Hematopoietic multipotent progenitor cell treated with erythropoietin and hydrocortisone succinate and interleukin-3 and kit ligand, for 15 days (in vitro differentiated cells): Measurements from ENCODE around the gene PRKAR2B.
"Not testable (repeated sequence)": the region's sequence is repeated elsewhere in the genome, so short reads cannot be mapped to it uniquely, and the experiment has no call there.

Experiments used
- DNase-seq: peaks from one replicate; pipeline ENCODE4 v3.0.0-alpha.2; 2015; ENCODE audit warnings: low spot score

PRKAR2B gene

DNA sequence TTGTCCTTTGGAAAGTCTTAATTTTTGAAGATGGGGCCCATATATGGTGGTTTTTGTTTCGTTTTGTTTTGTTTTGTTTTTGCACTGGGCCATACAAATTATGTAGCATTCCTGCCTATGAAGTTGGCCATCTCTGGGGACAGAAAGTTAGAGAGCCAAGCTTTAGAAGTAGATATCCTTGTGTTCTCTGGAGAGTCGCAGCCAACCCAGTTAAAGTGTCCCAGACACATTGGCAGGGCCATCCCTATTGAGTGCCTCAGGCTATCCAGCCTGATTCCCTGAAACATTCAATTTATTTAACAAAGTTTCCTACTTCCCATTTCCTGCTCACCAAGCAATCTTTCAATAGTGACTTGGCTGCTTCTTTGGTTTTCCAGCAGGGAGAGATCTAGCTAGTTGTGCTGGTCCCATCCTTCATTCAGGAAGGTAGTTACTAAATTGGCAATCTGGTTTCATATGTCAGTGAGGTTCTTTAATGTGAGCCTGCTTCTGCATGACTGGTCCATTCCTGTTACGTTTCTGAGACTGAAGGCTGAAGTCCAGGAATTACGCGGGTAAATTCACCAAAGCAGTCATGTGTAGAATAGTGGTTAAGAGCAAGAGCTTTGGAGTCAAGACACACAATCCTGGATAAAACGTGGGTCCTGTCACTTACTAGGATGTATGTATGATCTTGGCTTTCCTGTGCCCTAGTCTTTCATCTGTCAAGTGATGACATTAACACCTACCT is 75.0 kb downstream of the PRKAR2B start:
- DNase-seq, result no peak

DNA sequence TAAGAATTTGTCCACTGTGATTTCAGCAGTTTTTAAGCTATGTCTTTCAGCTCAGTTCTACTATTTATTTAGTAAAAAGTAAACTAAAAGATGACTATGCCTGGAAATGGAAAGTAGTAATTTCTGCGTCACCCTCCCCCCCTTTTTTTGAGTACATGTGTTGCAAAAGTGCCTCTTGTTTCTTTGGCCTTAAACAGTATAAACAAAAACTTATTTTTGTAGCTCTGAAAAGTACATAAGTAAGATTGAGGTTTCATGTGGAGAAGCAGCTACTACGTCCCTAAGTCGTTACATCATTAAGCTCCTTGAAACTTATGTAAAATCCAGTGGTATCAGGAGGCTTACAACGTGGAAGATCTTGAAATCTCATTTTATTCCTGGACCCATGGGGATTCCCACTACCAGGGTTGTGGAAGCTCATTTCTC is 78.0 kb downstream of the PRKAR2B start:
- no peak for DNase-seq

DNA sequence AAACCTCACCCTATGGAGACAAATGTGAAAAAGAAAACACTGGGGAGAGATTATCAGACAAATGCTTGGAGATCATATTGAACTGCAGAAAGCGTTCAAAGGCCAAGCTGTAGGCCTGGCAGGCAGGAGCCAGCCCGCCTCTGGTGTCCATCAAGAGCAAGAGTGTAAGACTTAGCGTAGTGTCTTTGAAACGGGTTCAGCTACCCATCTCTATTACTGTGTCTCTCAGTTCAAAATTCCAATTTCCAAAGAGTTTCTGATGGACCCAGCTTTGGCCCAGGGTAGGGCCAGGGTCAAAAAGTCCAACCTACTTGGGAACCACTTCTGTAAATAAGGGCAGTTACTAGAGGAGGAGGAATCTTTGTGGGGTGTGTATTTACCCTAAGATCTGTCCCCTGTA is 78.9 kb downstream of the PRKAR2B start:
- no peak for DNase-seq

DNA sequence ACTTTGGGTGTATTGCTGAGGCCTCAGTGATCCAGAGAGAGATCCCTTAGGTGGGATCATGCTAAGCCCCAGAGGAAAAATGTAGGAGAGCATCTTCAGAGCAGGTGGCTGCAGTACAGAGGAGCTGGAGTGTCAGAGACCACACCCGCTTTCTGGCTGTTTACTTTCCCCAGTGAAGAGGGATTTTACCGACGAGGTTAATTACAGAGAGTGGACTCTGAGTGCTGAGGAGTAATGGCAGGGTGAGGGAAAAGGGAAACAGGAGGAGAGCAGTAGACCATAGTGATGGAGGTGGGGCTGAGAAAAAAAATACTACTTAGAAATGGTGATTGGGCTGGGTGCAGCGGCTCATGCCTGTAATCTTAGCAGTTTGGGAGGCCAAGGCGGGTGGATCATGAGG is 81.0 kb downstream of the PRKAR2B start:
- no peak for DNase-seq

DNA sequence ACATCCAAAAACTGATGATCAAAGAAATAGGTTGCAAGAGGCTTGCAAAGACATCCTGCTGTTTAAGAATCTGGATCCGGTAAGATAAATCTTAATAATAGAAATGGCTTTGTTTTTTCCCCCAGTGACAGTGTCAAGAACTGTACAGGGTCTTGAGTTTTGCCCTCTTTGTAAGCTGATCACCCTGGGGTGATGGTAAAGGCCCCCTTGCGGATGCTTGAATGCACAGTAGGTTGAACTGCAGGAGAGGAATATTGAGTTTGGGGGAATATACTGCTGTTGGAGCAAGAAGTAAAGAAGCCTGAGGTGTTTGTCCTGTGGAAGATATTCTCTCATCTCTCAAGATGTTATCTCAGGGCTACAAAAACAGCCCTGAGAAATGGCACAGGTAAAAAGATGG is 83.7 kb downstream of the PRKAR2B start:
- DNase-seq, result no peak

DNA sequence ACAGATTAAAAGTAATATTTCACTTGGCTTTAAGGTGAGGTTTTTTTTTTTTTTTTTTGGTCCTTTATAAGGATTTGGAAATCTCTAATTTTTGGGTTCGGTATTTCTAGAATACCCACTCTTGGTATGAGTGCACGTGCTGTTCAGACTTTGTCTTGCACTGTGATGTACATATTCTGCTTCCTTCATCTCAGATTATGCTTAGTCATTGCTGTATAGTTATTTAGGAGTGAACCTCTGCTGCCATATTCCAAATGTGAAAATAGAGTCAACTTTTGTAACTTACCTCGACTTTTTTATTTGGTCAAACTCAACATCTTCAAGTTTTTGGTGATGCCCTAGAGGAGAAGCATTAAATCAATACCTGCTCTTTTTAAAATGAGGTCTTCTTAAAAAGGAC is 84.2 kb downstream of the PRKAR2B start:
- no peak for DNase-seq

DNA sequence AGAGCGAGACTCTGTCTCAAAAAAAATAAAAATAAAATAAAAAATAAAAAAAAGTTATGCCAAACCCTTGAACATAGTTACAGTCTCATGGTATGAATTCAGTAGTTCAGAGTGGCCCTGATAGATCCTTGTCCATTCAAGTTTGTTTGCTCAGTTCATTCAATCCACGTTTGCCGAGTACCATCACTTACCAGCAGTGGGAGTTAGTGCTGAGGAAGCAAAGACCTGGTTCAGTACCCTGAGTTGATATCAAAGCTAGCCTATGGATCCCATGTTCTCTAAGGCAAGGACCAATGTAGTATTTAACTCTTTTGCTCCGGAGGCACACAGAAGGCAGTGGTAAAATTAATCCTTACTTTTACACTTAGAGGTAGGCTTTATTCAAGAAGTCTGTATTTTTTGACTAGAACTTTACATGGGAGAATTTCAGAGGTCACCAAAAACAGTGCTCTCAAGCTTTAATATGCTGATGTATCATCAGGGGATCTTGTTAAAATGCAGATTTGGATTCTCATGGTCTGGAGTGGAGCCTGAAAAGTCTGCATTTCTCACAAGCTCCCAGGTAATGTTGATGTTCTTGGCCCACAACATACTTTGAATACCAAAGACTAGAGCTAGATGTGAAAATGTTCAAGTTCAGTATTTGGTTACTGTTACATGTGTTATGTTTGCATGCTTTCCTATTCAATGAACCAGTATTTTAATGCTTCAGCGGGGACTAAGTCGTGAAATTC is 86.1 kb downstream of the PRKAR2B start:
- no peak for DNase-seq

DNA sequence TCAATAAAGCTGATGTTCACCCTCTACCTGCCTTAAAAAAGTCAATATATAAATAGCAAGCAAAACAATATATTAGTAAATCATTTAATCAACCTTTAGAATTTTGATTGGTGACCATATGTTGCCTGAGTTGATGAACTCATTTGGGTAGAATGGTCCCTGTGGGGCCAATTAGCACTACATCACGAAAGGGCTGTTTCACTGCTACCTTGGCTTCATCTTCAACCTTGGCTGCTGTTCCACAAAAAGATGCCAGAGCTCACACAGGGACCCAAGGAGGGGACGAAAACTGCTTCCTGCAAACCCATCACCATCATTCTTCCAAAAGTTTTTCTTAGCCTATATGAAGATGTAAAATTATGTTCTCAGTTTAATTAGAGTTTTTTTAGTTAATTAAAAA is 88.9 kb downstream of the PRKAR2B start:
- no peak for DNase-seq

DNA sequence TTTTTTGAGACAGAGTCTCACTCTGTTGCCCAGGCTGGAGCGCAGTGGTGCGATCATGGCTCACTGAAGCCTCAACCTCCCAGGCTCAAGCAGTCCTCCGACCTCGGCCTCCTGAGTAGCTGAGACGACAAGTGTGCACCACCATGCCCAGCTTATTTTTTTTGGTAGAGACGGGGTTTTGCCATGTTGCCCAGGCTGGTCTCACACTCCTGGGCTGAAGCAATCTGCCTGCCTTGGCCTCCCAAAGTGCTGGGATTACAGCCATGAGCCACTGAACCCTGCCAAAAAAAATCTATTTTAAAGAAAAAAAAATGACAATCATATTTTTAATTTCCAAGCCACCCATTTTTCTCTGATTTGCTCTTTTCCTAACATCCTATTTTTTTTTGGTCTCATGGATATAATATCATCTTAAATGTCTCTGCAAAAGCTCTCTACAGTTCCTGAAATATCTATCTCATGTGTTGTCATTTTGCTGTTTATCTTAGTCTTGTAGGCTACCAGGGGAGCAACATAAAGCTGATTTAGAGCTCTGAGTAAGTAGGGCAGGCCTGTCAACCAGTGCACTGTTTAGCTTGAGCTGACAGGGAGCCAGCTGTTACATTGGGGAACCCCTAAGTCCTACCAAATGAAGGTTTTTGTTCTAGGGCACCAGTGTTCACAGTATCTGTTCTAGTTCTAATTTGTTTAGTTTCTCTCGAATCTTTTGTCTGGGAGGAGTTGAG is 94.4 kb downstream of the PRKAR2B start:
- no peak for DNase-seq

DNA sequence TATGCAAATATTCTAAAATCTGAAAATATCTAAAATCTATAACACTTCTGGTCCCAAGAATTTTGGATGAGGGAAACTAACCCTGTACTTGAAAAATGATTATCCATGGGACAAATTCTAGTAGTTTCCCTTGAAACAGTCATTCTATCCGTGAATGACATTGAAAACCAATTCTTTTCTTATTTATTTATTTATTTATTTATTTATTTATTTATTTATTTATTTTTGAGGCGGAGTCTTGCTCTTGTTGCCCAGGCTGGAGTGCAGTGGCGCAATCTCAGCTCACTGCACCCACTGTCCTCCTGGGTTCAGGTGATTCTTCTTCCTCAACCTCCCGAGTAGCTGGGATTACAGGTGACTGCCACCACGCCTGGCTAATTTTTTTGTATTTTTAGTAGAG is 99.4 kb downstream of the PRKAR2B start:
- not testable (repeated sequence) for DNase-seq

DNA sequence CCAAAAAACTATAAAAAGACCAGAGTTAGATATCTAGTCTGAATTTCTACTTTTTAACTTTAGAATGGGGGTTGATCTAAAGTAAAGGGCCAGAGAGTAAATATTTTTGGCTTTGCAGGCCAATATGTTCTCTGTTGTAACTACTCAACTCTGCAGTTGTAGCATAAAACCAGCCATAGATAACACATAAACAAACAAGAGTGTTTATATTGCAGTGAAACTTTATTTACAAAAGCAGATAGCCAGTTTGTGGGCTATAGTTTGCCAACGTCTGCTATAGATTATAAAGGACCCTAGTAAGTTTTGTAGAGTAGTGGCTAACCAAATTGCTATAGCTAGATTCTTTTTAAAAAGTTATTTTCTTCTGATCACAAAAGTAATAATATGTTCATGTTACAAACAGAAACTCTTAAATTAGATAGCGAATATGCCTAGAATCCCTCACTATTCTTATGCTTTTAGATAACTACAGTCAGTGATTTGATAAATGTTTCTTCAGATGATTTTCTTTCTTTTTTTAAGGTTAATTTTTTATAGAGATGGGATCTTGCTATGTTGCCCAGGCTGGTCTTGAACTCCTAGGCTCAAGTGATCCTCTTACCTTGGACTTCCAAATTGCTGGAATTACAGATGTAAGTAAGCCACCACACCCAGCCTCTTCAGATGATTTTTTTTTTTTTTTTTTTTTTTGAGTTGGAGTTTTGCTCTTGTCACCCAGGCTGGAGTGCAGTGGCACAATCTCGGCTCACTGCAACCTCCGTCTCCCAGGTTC is 100.7 kb downstream of the PRKAR2B start:
- no peak for DNase-seq

DNA sequence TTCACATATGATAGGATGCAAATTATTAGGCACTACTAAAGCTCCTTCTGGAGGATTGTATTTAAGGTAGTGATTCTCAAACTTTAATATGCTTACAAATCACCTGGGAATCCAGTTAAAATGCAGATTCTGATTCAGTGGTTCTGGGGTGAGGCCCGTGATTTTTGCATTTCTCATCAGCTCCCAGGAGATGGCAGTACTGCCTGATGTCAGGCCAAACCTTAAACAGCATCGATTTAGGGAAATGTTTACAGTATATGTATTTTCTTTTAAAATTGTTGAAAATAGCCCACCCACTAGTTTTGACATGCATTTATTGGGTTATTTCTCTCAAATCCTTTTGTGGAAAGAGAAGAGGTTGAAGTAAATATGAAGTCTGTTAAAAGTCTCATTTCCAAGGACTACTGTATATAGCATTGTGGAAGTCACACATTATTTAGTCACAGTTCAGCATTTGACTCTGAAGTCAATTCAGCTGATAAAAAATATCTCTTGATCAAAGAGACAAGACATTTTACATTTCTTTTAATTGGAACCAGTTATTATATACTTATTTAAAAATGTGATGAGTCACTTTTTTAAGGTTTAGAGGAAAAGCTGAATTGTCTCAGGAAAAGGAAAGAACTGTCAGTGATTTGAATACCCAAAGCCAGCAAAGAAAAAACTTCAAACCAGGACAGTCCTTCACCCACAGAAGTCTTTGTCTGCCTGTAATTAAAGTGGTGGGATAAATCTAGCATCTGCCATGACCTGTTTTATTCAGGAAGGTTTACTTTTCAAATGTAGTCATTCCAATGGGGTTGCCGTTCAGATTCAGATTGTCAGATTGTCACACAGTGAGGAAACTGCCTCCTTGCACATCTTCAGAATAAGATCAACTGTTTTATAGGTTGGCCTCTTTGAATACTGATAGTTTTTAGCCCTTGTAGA is 103.2 kb downstream of the PRKAR2B start:
- DNase-seq, result peak; percentile 65

DNA sequence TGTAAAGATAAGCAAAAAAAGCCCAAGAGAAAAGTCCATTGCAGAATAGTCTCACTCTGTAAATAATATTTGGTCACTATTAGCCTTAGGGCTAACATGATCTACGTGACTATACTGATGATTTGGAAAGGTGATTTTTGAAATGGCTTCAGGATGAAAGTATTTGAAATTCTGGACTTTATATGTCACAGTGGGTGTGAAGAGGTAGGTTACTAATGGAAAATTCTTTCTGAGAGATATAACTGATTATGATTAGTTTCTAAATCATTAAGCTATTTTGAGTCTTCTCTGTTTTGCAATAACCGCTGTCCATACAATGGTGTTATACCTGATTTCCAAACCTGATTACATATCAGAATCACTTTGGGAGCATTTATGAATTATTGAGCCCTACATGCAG is 104.2 kb downstream of the PRKAR2B start:
- DNase-seq, result no peak

DNA sequence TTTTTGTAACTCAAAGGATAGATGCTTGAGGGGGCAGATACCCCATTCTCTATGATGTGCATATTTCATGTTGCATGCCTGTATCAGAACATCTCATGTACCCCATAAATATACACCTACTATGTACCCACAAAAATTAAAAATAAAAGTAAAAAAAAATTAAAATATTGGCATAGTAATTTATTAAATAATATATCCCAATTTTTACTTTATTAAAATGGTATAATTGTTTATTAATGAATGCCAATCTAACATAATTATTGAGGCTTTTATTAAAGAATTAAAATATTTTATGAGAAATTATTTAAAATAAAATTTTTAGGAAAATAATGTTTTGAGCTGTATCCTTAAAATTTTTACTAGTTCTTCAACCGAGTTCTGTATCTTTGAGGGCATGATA is 105.4 kb downstream of the PRKAR2B start:
- DNase-seq, result no peak

DNA sequence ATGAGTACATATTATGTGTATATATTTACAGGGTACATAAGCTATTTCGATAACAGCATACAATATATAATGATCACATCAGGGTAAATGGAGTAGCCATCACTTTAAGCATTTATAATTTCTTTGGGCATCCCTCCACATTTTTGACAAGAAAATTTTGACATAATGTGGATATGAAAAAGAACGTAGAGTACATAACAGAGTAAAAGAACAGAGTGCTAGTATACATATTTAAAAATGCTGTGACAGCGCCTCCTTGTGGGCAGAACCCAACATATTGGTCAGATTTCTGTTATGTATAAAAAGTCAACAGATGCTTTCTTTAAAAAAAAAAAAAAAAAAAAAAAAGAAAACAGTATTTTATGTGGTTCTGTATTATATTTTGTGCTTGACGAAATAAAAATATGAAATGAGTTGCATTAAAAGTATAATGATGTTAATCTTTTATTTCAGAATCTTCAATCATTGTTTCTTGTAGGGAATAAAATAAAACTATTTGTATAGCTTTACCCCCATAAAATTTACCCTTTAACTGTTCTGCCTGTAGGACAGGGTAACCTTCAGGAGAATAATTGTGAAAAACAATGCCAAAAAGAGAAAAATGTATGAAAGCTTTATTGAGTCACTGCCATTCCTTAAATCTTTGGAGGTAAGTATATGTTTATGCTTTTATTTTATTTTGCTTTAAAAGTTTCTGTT is 106.0 kb downstream of the PRKAR2B start:
- DNase-seq, result peak; percentile 89

DNA sequence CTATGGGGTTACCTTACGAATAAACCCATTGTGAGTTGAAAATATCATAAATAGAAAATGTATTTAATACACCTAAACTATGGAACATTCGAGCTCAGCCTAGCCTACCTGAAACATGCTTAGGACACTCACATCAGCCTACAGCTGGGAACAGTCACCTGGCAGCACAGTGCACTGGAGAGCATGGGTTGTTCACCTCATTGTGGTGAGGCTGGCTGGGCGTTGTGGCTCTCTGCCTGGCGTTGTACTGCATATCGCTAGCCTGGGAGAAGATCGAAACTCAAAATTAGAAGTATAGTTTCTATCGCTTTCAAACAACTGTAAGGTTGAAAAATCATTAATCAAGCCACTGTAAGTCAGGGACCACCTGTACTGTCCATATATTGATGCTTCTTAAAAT is 107.0 kb downstream of the PRKAR2B start:
- DNase-seq, result no peak

DNA sequence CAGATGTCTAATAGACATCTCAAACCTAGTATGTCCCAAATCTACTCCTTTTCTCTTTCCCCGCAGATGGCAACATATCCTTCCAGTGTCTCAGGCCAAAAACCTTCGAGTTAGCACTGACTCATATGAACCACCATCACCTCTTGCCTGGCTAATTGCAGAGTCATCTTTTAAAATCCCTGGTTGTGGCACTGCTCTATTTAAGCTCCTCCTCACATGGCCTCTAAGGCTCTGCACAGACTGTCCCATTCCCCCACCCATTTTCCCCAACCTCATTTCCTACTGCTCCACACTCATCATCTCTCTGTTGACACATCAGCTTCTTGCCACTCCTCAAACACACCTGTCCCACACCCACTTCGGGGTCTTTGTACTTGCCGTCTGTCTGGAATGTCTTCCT is 107.5 kb downstream of the PRKAR2B start:
- DNase-seq, result no peak

DNA sequence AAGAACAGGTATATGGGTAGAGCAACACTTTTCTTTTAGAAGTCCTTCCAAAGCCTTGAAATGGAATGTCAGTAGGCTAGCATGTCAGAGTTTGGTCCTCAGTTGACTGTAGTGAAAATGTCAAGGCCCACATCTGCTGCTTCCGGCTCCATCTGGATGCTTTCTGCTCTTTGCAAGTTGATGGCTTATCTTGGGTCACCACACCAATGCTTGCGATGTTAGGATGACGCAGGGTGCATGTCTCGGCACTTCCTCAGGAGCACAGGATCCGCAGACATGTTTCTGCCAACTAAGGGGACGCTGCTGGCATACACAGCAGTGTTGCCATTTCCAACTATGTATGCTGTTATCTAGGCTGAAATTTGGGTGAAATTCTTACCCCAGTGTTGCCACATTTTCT is 110.3 kb downstream of the PRKAR2B start:
- DNase-seq, result no peak

DNA sequence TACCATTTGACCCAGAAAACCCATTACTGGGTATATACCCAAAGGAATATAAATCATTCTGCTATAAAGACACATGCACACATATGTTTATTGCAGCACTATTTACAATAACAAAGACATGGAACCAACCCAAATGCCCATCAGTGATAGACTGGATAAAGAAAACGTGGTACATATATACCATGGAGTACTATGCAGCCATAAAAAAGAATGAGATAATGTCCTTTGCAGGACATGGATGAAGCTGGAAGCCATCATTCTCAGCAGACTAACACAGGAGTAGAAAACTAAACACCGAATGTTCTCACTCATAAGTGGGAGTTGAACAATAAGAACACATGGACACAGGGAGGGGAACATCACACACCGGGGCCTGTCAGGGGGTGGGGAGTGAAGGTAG is 111.2 kb downstream of the PRKAR2B start:
- not testable (repeated sequence) for DNase-seq

DNA sequence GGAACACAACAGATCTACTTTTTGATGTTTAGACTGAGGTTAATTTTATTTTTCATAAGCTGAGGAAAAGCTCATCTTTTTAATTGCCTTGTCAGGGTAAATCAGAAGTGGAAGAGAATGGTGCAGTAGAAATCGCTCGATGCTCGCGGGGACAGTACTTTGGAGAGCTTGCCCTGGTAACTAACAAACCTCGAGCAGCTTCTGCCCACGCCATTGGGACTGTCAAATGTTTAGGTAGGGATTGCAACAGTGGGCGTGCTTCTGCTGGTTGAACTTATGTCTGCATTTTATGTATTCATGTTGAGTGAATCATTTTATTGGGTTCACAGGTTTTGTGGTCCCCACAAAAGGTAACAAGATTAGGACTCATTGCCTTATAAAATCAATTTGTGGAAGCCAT is 112.6 kb downstream of the PRKAR2B start:
- no peak for DNase-seq

DNA sequence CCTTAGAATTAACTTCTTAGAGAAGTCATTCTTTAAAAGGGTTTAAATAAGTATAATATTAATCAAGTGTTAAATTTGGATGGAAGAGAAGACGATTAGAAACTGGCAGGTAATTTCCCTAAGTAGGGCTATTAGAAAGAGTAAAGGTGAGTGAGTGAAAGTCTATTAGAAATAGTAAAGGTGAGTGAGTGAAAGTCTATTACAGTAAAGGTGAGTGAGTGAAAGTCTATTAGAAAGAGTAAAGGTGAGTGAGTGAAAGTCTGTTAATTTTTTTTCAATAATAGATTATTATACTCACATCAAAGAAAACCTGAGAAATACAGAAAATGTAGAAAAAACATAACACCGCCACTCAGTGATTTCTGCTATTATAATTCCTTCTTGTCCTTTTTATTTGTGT is 113.5 kb downstream of the PRKAR2B start:
- no peak for DNase-seq
